ENCODE data around the gene HERC3.

GRCh38 chr4:88755454-88755853 lies 163.2 kb downstream of the HERC3 start:
- TF ChIP-seq ZNF337 (CRISPR knock-in tag; IDR thresholded peaks at IDR 0.05; ENCODE audit: borderline replicate concordance, low read depth) (no peak), ZNF546 (CRISPR knock-in tag; conservative IDR thresholded peaks at IDR 0.05) (no peak)
